Measurements from ENCODE around the gene PPFIA4.

DNA sequence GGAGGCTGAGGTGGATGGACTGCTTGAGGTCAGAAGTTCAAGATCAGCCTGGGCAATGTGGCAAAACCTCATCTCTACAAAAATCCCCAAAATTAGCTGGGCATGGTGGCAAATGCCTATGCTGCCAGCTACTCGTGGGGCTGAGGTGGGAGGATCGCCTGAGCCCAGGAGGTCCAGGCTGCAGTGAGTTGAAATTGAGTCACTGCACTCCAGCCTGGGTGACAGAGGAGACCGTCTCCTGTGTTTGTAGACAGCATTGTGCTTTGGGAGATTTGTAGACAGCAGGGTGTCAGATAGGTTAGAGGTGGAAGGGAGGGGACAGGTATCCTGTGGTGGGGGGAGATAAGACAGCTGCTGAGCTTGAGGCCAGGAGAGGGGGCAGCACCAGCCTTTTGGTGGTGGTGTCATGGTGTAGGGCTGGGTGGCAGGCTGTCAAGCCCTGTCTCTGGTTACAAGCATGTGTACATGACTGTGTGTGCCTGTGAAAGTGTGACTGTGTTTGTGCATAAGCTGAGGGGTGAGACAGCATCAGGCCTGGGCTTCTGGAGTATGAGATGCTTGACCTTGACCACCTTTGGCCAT is 15.2 kb downstream of the PPFIA4 start:
- no peak for TF ChIP-seq EZH2 (IDR thresholded peaks at IDR 0.05; ENCODE audit: borderline replicate concordance, low read depth, low read length, poor library complexity, severe bottlenecking)
- TF ChIP-seq, protein P1, sequence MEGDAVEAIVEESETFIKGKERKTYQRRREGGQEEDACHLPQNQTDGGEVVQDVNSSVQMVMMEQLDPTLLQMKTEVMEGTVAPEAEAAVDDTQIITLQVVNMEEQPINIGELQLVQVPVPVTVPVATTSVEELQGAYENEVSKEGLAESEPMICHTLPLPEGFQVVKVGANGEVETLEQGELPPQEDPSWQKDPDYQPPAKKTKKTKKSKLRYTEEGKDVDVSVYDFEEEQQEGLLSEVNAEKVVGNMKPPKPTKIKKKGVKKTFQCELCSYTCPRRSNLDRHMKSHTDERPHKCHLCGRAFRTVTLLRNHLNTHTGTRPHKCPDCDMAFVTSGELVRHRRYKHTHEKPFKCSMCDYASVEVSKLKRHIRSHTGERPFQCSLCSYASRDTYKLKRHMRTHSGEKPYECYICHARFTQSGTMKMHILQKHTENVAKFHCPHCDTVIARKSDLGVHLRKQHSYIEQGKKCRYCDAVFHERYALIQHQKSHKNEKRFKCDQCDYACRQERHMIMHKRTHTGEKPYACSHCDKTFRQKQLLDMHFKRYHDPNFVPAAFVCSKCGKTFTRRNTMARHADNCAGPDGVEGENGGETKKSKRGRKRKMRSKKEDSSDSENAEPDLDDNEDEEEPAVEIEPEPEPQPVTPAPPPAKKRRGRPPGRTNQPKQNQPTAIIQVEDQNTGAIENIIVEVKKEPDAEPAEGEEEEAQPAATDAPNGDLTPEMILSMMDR (conservative IDR thresholded peaks at IDR 0.05; ENCODE audit: low read depth, low read length): no peak

Measured in A673 (cell line).